ENCODE data around the gene IGHMBP2.

- TF ChIP-seq, protein P1, sequence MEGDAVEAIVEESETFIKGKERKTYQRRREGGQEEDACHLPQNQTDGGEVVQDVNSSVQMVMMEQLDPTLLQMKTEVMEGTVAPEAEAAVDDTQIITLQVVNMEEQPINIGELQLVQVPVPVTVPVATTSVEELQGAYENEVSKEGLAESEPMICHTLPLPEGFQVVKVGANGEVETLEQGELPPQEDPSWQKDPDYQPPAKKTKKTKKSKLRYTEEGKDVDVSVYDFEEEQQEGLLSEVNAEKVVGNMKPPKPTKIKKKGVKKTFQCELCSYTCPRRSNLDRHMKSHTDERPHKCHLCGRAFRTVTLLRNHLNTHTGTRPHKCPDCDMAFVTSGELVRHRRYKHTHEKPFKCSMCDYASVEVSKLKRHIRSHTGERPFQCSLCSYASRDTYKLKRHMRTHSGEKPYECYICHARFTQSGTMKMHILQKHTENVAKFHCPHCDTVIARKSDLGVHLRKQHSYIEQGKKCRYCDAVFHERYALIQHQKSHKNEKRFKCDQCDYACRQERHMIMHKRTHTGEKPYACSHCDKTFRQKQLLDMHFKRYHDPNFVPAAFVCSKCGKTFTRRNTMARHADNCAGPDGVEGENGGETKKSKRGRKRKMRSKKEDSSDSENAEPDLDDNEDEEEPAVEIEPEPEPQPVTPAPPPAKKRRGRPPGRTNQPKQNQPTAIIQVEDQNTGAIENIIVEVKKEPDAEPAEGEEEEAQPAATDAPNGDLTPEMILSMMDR (IDR thresholded peaks at IDR 0.05; ENCODE audit: poor library complexity), result no peak
- TF ChIP-seq EZH2 (IDR thresholded peaks at IDR 0.05; ENCODE audit: borderline replicate concordance), result no peak
Observed at GRCh38 chr11:68968306-68969250, 64.9 kb downstream of the IGHMBP2 start.
